ENCODE data around the gene STX4. TPM values are rescaled to one million over a fixed set of nuclear protein-coding genes. Genes with fewer than 3 reads are reported as not detected.

The STX4 gene
- total and polyA plus RNA-seq, 9 of the 15 experiments (the other 6 are each of a cell fraction or from before 2014, with no cell fraction given) = 3.2 to 48.0 (median 21.5) TPM

DNA sequence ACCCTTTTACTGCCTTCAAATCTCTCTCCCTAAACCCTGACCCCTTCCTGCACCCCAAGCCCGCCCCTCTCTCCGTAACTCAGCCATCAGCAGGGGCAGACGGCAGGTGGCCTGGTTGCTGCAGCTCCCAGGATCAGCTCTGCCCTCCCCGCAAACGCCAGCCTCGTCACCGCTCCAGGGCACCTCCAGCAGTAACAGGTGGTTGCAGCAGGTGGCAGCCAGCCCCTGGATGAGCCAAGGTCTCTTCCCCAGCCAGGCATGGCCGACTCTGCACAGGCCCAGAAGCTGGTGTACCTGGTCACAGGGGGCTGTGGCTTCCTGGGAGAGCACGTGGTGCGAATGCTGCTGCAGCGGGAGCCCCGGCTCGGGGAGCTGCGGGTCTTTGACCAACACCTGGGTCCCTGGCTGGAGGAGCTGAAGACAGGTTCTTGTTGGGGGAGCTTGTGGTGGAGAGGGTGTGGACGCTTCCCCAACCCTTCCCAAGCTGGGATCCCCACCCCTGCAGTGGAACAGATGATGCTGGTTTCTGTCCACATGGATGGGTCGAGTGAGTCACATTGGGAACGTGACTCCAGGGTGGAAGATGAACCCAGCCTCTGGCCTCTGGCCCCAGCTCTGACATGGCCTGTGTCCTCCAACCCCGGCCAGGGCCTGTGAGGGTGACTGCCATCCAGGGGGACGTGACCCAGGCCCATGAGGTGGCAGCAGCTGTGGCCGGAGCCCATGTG, 47.8 kb upstream of the STX4 start (continued):
- TF ChIP-seq ARID2 (IDR thresholded peaks at IDR 0.05) = no peak
- no peak for TF ChIP-seq NR2C1 (IDR thresholded peaks at IDR 0.05)
- TF ChIP-seq NR2C1 (tag; IDR thresholded peaks at IDR 0.05) = 0 out of 2 replicates have a peak, but pooled peaks have one; percentile 12
- TF ChIP-seq, protein P1, sequence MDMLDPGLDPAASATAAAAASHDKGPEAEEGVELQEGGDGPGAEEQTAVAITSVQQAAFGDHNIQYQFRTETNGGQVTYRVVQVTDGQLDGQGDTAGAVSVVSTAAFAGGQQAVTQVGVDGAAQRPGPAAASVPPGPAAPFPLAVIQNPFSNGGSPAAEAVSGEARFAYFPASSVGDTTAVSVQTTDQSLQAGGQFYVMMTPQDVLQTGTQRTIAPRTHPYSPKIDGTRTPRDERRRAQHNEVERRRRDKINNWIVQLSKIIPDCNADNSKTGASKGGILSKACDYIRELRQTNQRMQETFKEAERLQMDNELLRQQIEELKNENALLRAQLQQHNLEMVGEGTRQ (CRISPR knock-in tag; IDR thresholded peaks at IDR 0.05) = peak; percentile 42; the same call in 1 of the 2 replicates
- TF ChIP-seq ZNF384 (IDR thresholded peaks at IDR 0.05; ENCODE audit: low read depth, low read length) = no peak
- TF ChIP-seq HDAC8 (tag; IDR thresholded peaks at IDR 0.05) = no peak
- no peak for TF ChIP-seq NFIX (CRISPR knock-in tag; IDR thresholded peaks at IDR 0.05; ENCODE audit: low read depth)
- no peak for TF ChIP-seq ZNF780A (CRISPR knock-in tag; IDR thresholded peaks at IDR 0.05)
- TF ChIP-seq JUNB (CRISPR knock-in tag; conservative IDR thresholded peaks at IDR 0.05) = no peak
- no peak for TF ChIP-seq CAMTA2 (CRISPR knock-in tag; conservative IDR thresholded peaks at IDR 0.05)
- peak; percentile 15; the same call in 1 of the 2 replicates for TF ChIP-seq GABPB1 (CRISPR knock-in tag; IDR thresholded peaks at IDR 0.05)
- no peak for TF ChIP-seq FOXJ2 (tag; IDR thresholded peaks at IDR 0.05)
- no peak for TF ChIP-seq ZNF778 (CRISPR knock-in tag; IDR thresholded peaks at IDR 0.05)
- TF ChIP-seq NR2C2 (CRISPR knock-in tag; IDR thresholded peaks at IDR 0.05) = no peak
- no peak for TF ChIP-seq NR2C2 (tag; IDR thresholded peaks at IDR 0.05)
- no peak for TF ChIP-seq TBP (optimal IDR thresholded peaks at IDR 0.05; ENCODE audit: low read depth, low read length)
- no peak for TF ChIP-seq POLR2H (tag; IDR thresholded peaks at IDR 0.05; ENCODE audit: low read depth)
- TF ChIP-seq, protein P2, sequence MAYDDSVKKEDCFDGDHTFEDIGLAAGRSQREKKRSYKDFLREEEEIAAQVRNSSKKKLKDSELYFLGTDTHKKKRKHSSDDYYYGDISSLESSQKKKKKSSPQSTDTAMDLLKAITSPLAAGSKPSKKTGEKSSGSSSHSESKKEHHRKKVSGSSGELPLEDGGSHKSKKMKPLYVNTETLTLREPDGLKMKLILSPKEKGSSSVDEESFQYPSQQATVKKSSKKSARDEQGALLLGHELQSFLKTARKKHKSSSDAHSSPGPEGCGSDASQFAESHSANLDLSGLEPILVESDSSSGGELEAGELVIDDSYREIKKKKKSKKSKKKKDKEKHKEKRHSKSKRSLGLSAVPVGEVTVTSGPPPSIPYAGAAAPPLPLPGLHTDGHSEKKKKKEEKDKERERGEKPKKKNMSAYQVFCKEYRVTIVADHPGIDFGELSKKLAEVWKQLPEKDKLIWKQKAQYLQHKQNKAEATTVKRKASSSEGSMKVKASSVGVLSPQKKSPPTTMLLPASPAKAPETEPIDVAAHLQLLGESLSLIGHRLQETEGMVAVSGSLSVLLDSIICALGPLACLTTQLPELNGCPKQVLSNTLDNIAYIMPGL (CRISPR knock-in tag; IDR thresholded peaks at IDR 0.05) = no peak
- TF ChIP-seq KAT8 (IDR thresholded peaks at IDR 0.05; ENCODE audit: low read depth) = no peak
- TF ChIP-seq, protein P3, sequence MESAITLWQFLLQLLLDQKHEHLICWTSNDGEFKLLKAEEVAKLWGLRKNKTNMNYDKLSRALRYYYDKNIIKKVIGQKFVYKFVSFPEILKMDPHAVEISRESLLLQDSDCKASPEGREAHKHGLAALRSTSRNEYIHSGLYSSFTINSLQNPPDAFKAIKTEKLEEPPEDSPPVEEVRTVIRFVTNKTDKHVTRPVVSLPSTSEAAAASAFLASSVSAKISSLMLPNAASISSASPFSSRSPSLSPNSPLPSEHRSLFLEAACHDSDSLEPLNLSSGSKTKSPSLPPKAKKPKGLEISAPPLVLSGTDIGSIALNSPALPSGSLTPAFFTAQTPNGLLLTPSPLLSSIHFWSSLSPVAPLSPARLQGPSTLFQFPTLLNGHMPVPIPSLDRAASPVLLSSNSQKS (CRISPR knock-in tag; IDR thresholded peaks at IDR 0.05) = no peak
- TF ChIP-seq, protein P4, sequence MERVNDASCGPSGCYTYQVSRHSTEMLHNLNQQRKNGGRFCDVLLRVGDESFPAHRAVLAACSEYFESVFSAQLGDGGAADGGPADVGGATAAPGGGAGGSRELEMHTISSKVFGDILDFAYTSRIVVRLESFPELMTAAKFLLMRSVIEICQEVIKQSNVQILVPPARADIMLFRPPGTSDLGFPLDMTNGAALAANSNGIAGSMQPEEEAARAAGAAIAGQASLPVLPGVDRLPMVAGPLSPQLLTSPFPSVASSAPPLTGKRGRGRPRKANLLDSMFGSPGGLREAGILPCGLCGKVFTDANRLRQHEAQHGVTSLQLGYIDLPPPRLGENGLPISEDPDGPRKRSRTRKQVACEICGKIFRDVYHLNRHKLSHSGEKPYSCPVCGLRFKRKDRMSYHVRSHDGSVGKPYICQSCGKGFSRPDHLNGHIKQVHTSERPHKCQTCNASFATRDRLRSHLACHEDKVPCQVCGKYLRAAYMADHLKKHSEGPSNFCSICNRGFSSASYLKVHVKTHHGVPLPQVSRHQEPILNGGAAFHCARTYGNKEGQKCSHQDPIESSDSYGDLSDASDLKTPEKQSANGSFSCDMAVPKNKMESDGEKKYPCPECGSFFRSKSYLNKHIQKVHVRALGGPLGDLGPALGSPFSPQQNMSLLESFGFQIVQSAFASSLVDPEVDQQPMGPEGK (CRISPR knock-in tag; IDR thresholded peaks at IDR 0.05; ENCODE audit: borderline replicate concordance) = no peak
- TF ChIP-seq ZNF134 (CRISPR knock-in tag; conservative IDR thresholded peaks at IDR 0.05) = no peak

Measured in K562 (cell line).